ENCODE data around the gene NAGS.

- no peak for TF ChIP-seq JUNB (IDR thresholded peaks at IDR 0.05)
- TF ChIP-seq HDAC2 (IDR thresholded peaks at IDR 0.05) = no peak
- TF ChIP-seq HCFC1 (IDR thresholded peaks at IDR 0.05; ENCODE audit: low read length) = no peak
- no peak for TF ChIP-seq ESRRA (IDR thresholded peaks at IDR 0.05; ENCODE audit: low read length)
- TF ChIP-seq BHLHE40 (IDR thresholded peaks at IDR 0.05; ENCODE audit: borderline replicate concordance in 1 of 2, low read depth in 2 of 2, low read length in 1 of 2) = no peak
- no peak for TF ChIP-seq SUZ12 (IDR thresholded peaks at IDR 0.05; ENCODE audit: unreplicated experiment)
- TF ChIP-seq CTCF (IDR thresholded peaks at IDR 0.05 in 2 of 3, conservative IDR thresholded peaks at IDR 0.05 in 1 of 3; ENCODE audit: control insufficient read depth in 2 of 3, extremely low read depth in 1 of 3, insufficient read depth in 1 of 3, low read depth in 3 of 3, low read length in 3 of 3) = no peak
- no peak for TF ChIP-seq TAF1 (IDR thresholded peaks at IDR 0.05; ENCODE audit: borderline replicate concordance, low read depth, low read length)
- no peak for TF ChIP-seq CEBPB (IDR thresholded peaks at IDR 0.05; ENCODE audit: borderline replicate concordance in 1 of 2, low read depth in 2 of 2, low read length in 2 of 2)
- TF ChIP-seq BRCA1 (IDR thresholded peaks at IDR 0.05; ENCODE audit: low read depth, low read length) = no peak
- no peak for TF ChIP-seq FOS (IDR thresholded peaks at IDR 0.05; ENCODE audit: borderline replicate concordance, extremely low read depth, insufficient read length)
Observed at GRCh38 chr17:43986225-43986981, 18.0 kb upstream of the NAGS start.

All from GM12878 (cell line).